ENCODE data around the gene DUOX1. TPM values are rescaled to one million over a fixed set of nuclear protein-coding genes. Genes with fewer than 3 reads are reported as not detected.
A peak's percentile ranks its signal among the peaks of the same experiment; 100 is the strongest.

The DUOX1 gene
- total RNA-seq, 6 experiments from 2014 or later, result 0.06 to 1.4 (median 0.19) TPM; not detected in 3

DNA sequence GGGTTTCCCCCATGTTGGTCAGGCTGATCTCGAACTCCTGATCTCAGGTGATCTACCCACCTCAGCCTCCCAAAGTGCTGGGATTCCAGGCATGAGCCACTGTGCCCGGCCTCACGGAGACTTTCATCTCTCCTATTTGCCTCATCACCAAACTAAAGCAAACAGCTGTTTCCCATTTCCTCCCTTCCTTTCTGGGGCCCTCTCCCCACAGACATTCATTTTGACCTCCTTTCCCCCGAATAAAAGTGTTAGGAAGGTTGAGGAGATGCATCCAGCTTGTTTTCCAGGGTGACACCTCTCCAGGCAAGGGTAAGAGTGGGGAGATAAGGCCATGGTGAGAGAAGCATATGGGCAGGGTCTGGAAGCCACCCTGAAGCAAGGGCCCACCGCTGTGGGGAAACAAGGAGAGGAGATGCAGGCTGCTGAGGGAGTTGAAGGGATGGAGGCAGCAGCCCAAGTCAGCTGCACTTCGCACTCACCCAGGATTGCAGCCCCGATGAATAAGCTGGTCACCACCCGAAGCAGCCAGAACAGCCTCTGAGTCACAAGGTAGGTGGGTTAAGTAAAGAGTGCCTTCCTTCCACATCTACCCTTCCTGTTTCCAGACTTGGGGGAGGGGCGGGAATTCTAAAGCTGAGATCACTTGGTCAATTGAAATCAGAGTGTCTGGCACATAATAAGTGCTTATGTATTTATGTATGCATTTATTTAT, 7.9 kb upstream of the DUOX1 start:
- no peak for DNase-seq
- H3K27me3 ChIP-seq, result peaks cover 3 to 4% of the 10 kb centered on the region in 2 donors

DNA sequence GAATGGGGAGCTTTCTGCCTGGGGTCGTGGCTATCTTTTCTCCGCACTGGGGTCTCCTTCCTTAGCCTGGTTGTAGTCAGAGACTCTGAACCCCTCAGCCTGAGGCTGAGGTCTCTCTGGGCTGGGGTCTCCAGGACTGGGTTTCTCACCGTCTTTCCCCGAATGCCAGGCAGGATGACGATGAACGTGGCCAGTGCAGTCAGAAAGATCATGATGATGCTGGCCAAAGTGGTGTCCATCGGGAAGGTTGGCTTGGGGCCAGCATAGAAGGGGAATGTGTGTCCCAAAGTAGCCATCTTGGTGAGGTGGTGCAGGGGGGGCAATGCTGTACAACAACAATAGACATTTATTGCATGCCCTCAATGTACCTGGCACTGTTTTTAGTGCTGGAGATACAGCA, 7.1 kb upstream of the DUOX1 start:
- TF ChIP-seq POLR2A (IDR thresholded peaks at IDR 0.05), result no peak
- TF ChIP-seq, protein P1, sequence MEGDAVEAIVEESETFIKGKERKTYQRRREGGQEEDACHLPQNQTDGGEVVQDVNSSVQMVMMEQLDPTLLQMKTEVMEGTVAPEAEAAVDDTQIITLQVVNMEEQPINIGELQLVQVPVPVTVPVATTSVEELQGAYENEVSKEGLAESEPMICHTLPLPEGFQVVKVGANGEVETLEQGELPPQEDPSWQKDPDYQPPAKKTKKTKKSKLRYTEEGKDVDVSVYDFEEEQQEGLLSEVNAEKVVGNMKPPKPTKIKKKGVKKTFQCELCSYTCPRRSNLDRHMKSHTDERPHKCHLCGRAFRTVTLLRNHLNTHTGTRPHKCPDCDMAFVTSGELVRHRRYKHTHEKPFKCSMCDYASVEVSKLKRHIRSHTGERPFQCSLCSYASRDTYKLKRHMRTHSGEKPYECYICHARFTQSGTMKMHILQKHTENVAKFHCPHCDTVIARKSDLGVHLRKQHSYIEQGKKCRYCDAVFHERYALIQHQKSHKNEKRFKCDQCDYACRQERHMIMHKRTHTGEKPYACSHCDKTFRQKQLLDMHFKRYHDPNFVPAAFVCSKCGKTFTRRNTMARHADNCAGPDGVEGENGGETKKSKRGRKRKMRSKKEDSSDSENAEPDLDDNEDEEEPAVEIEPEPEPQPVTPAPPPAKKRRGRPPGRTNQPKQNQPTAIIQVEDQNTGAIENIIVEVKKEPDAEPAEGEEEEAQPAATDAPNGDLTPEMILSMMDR (IDR thresholded peaks at IDR 0.05), result no peak
- ATAC-seq (no peak), DNase-seq (peak in 1 of 3 donors; percentile 42)
- H3K27me3 ChIP-seq, result no peaks in the 10 kb centered on the region
- H3K36me3 ChIP-seq, result no peaks in the 10 kb centered on the region
- intact Hi-C loops (cut with DNase I), result no loop called here
- peaks cover 0 to 3% (median 0%) of the 10 kb centered on the region in 4 donors for H3K4me1 ChIP-seq
- H3K4me3 ChIP-seq, result no peak overlapping the region
- no peaks in the 10 kb centered on the region for H3K9me3 ChIP-seq
- no peak overlapping the region for H3K27ac ChIP-seq
- WGBS (ENCODE audit: insufficient coverage, low coverage, low lambda C conversion rate, missing lambda C conversion rate), result 63% methylated on average over 4 of the region's 7 CpGs

More for the DNA sequence above, 7.9 kb upstream of the DUOX1 start:
- peak in 1 of 4 donors; percentile 7 for ATAC-seq
- TF ChIP-seq, protein P1 (IDR thresholded peaks at IDR 0.05), result no peak
- TF ChIP-seq POLR2A (IDR thresholded peaks at IDR 0.05), result no peak
- H3K36me3 ChIP-seq, result no peaks in the 10 kb centered on the region
- no peak overlapping the region for H3K27ac ChIP-seq
- no peaks in the 10 kb centered on the region for H3K9me3 ChIP-seq
- no peak overlapping the region for H3K4me3 ChIP-seq
- WGBS (ENCODE audit: insufficient coverage, low coverage, low lambda C conversion rate, missing lambda C conversion rate), result 54% methylated on average over 8 of the region's 9 CpGs
- H3K4me1 ChIP-seq, result peaks cover 0 to 5% (median 1%) of the 10 kb centered on the region in 4 donors
- intact Hi-C loops (cut with DNase I), result no loop called here

DNA sequence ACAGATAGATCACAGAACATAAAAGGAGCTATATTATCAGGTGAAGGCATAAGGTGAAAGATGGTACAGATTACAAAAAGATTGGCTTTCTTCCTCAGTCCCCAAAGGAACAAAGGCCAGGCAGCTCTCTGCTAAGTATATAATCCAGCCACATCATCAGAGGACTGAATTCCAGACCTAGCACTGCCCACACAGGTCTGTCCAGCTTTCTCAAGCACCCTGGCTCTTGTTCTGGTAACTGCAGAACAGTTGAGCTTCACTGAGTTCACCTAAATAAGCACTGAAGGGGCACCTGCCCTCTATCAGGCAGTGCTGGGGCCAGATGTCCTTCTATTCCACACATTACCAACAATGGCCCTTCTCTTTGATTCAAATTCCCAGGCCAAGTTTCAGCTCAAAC, 6.4 kb upstream of the DUOX1 start:
- intact Hi-C loops (cut with DNase I), result no loop called here
- no peak overlapping the region for H3K27ac ChIP-seq
- no peak for TF ChIP-seq POLR2A (IDR thresholded peaks at IDR 0.05)
- TF ChIP-seq, protein P1 (IDR thresholded peaks at IDR 0.05), result no peak

DNA sequence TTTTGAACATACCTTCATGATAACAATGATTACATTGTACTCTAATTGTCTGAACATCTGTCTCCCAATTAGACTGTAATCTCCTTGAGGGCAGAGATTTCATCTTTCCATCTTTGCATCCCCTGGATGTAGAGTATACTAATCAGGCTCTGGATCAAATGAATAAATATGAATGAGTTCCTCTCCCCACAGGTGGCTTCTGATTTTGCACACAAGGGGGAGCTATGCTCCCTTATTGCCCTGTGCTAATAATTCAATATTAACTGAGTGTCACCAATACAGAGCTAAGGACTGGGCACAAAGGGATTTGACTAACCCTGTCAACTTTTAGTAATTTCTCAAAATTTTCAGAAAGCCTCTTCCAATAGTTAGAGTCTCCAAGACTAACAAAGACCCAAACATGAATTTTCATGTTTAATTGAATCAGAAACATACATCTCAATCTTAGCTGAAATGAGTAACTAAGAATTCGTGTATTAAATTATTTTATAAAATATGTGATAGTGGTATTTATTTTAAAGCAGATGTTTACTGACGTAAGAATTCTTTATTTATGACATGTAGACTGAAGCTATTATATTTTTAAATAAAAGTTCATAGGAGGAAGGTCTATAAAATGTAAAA, 3.1 kb upstream of the DUOX1 start:
- TF ChIP-seq, protein P1 (IDR thresholded peaks at IDR 0.05), result peak; percentile 63 to 84 (median 80)
- TF ChIP-seq POLR2A (IDR thresholded peaks at IDR 0.05), result no peak

More for the DNA sequence above, 6.4 kb upstream of the DUOX1 start:
- Histone ChIP-seq H3K36me3 (no peaks in the 10 kb centered on the region), H3K27me3 (no peaks in the 10 kb centered on the region), H3K4me1 (no peaks in the 10 kb centered on the region), H3K4me3 (no peak overlapping the region), H3K9me3 (no peaks in the 10 kb centered on the region)
- ATAC-seq (no peak), DNase-seq (peak in 1 of 3 donors; percentile 12)

More for the DNA sequence above, 3.1 kb upstream of the DUOX1 start:
- intact Hi-C loops (cut with DNase I), result no loop called here
- 43% methylated on average over 2 of the region's 2 CpGs for WGBS (ENCODE audit: insufficient coverage, low coverage, low lambda C conversion rate, missing lambda C conversion rate)
- Histone ChIP-seq H3K4me1 (peaks cover 0 to 4% (median 0%) of the 10 kb centered on the region in 4 donors), H3K27me3 (peaks cover 0 to 10% of the 10 kb centered on the region in 2 donors), H3K27ac (no peak overlapping the region), H3K36me3 (no peaks in the 10 kb centered on the region), H3K4me3 (no peak overlapping the region), H3K9me3 (no peaks in the 10 kb centered on the region)
- ATAC-seq (peak; percentile 78 to 80 (median 79)), DNase-seq (no peak)
